ENCODE results near the gene TMEFF1.

- TF ChIP-seq EP300 (IDR thresholded peaks at IDR 0.05) (no peak), POLR2AphosphoS5 (IDR thresholded peaks at IDR 0.05) (no peak), POLR2A (IDR thresholded peaks at IDR 0.05) (no peak)
These were observed at the start of gene TMEFF1 for GRCh38 chr9:100472788-100473275.
